ENCODE results near the gene UBE3A. TPM values are rescaled to one million over a fixed set of nuclear protein-coding genes. Genes with fewer than 3 reads are reported as not detected.

The UBE3A gene
- total and polyA plus RNA-seq, 9 of the 15 experiments (the other 6 are each of a cell fraction or from before 2014, with no cell fraction given): 29.3 to 103 (median 60.2) TPM

GRCh38 chr15:25378501-25378901 lies 60.3 kb downstream of the UBE3A start:
- Histone ChIP-seq H4K20me1 (replicated peaks; ENCODE audit: control insufficient read depth, insufficient read depth, low read length) (no peaks in the 10 kb centered on the region), H2AFZ (ENCODE audit: low read depth, low read length) (no peak overlapping the region), H3K9me1 (ENCODE audit: control insufficient read depth, insufficient read depth, low read length) (no peaks in the 10 kb centered on the region), H3K4me1 (replicated peaks in 1 of 2; ENCODE audit: control insufficient read depth in 2 of 2, insufficient read depth in 2 of 2, low read length in 2 of 2) (no peaks in the 10 kb centered on the region; a peak in 1 of 5 replicates), H3K9ac (ENCODE audit: insufficient read depth in 1 of 2, low read depth in 2 of 2, low read length in 2 of 2) (no peak overlapping the region), H3K36me3 (ENCODE audit: control insufficient read depth, insufficient read depth, low read length) (peaks cover 59% of the 10 kb centered on the region), H3K4me2 (ENCODE audit: insufficient read depth, low read length) (no peak overlapping the region), H3K9me3 (replicated peaks; ENCODE audit: control insufficient read depth, insufficient read depth, low read depth, low read length) (no peaks in the 10 kb centered on the region), H3K79me2 (ENCODE audit: control insufficient read depth, insufficient read depth, low read length) (peaks cover 88% of the 10 kb centered on the region), H3K27ac (ENCODE audit: extremely low read depth, low read depth, low read length) (no peak overlapping the region), H3K27me3 (ENCODE audit: control insufficient read depth in 2 of 2, insufficient read depth in 2 of 2, low read length in 2 of 2) (no peaks in the 10 kb centered on the region), H3K4me3 (no peak overlapping the region)
- no peak for TF ChIP-seq ZNF408 (CRISPR knock-in tag; IDR thresholded peaks at IDR 0.05; ENCODE audit: low read depth)
- TF ChIP-seq, protein P1, sequence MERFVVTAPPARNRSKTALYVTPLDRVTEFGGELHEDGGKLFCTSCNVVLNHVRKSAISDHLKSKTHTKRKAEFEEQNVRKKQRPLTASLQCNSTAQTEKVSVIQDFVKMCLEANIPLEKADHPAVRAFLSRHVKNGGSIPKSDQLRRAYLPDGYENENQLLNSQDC (CRISPR knock-in tag; IDR thresholded peaks at IDR 0.05): no peak
- TF ChIP-seq ZNF76 (CRISPR knock-in tag; IDR thresholded peaks at IDR 0.05; ENCODE audit: borderline replicate concordance): no peak
- TF ChIP-seq ZNF277 (CRISPR knock-in tag; IDR thresholded peaks at IDR 0.05; ENCODE audit: borderline replicate concordance): no peak
- TF ChIP-seq ZNF551 (CRISPR knock-in tag; IDR thresholded peaks at IDR 0.05): no peak
- no peak for TF ChIP-seq CBX1 (IDR thresholded peaks at IDR 0.05; ENCODE audit: low read depth)
- no peak for TF ChIP-seq GTF2A2 (tag; IDR thresholded peaks at IDR 0.05)
- no peak for TF ChIP-seq TBP (optimal IDR thresholded peaks at IDR 0.05; ENCODE audit: low read depth, low read length)
- TF ChIP-seq BACH1 (tag; IDR thresholded peaks at IDR 0.05): no peak
- no peak for TF ChIP-seq ELF2 (CRISPR knock-in tag; IDR thresholded peaks at IDR 0.05)
- TF ChIP-seq ZNF318 (IDR thresholded peaks at IDR 0.05; ENCODE audit: borderline replicate concordance in 1 of 2, low read depth in 1 of 2): no peak
- TF ChIP-seq ZNF253 (CRISPR knock-in tag; conservative IDR thresholded peaks at IDR 0.05): no peak
- ATAC-seq: no peak; the same call in 2 of the 3 replicates
- WGBS (ENCODE audit: insufficient coverage, low coverage, missing lambda C conversion rate): 58% methylated on average over 2 of the region's 2 CpGs
- in situ Hi-C loops (cut with MboI): no loop called here
- CTCF ChIA-PET (ENCODE audit: low intra/inter-chr PET ratio): no interaction called here
- DNase-seq (ENCODE audit: extremely low read depth in 1 of 4, low spot score in 3 of 4): peak in 1 of 4 experiments; percentile 6
- no TSS peak for BruUV-seq (replicated peaks)
- POLR2A ChIA-PET: no interaction called here
- FAIRE-seq: no peak
- intact Hi-C loops (cut with micrococcal nuclease): no loop called here
